ENCODE data around the gene WDR37.
A peak's percentile ranks its signal among the peaks of the same experiment; 100 is the strongest.

DNA sequence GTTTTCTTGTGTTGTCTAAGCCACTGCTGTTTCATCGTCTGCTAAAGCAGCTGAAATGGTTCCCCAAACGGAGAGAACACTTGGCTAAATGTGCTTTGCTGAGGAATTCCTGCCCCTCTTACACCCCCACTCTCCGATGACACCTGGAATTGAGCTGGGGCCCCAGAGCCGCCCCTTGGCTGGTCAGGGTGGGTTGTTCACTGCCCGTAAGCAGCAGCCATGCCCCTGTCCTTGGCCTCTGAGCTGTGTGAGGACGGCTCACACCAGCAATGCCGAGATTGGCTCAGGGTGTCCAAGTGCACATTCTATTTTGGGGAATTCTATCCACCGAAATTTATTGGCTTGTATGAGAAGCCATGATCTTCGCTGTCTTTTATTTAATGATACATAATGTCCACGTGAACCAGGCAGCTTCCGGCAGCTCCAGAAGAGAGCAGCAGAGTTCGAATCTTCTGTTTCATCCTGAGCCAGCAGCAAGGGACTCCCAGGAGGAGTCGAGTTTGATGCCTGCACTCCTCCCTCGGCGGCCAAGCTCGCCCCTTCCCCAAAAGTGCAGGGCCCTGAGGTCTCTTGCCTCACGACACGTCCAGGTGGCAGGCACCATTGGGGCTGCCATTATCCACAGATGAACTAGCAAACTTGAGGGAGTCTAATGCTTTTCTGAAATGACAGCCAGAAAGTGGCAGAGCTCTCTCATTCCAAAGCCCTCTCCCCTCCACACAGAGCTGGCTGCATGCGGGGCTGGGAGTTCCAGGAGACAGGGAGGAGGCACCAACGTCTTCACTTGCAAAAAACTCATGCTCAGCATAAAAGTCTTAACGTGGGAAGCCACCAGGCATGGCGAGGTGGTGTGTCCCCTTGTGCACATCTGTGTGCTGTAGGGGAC, 114.0 kb downstream of the WDR37 start:
- TF ChIP-seq, protein P1, sequence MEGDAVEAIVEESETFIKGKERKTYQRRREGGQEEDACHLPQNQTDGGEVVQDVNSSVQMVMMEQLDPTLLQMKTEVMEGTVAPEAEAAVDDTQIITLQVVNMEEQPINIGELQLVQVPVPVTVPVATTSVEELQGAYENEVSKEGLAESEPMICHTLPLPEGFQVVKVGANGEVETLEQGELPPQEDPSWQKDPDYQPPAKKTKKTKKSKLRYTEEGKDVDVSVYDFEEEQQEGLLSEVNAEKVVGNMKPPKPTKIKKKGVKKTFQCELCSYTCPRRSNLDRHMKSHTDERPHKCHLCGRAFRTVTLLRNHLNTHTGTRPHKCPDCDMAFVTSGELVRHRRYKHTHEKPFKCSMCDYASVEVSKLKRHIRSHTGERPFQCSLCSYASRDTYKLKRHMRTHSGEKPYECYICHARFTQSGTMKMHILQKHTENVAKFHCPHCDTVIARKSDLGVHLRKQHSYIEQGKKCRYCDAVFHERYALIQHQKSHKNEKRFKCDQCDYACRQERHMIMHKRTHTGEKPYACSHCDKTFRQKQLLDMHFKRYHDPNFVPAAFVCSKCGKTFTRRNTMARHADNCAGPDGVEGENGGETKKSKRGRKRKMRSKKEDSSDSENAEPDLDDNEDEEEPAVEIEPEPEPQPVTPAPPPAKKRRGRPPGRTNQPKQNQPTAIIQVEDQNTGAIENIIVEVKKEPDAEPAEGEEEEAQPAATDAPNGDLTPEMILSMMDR (IDR thresholded peaks at IDR 0.05): peak; percentile 7; the same call in 1 of the 2 replicates
- no peak for TF ChIP-seq ZFX (IDR thresholded peaks at IDR 0.05; ENCODE audit: borderline replicate concordance)
